Liver (tissue), 9 donors: ENCODE measurements around the gene BANK1. TPM values are rescaled to one million over a fixed set of nuclear protein-coding genes. Genes with fewer than 3 reads are reported as not detected.

ENCODE experiments used
- DNase-seq: peaks from one replicate; pipeline ENCODE4 v3.0.0-alpha.2; 2017; ENCODE audit warnings: low spot score
- H3K27ac ChIP-seq, 2 donors: one replicate each; pipeline ENCODE4 v1.7.0; 2013; ENCODE audit warnings: inconsistent platforms in 2 of 2, low read length in 2 of 2, control low read depth in 1 of 2, low read depth in 1 of 2, mild to moderate bottlenecking in 1 of 2
- H3K27me3 ChIP-seq, 4 donors: one replicate each; pipeline versions ENCODE4 v1.6.1 to v1.7.0; 2013; ENCODE audit warnings: low read length in 3 of 4, inconsistent platforms in 1 of 4, mild to moderate bottlenecking in 1 of 4, moderate library complexity in 1 of 4; ENCODE audit not compliant: control insufficient read depth in 4 of 4, insufficient read depth in 4 of 4
- H3K36me3 ChIP-seq, 4 donors: one replicate each; pipeline versions ENCODE4 v1.6.1 to v1.7.0; 2013; ENCODE audit warnings: low read length in 3 of 4, mild to moderate bottlenecking in 3 of 4, low read depth in 1 of 4, moderate library complexity in 1 of 4; ENCODE audit not compliant: control insufficient read depth in 4 of 4, insufficient read depth in 3 of 4
- H3K4me1 ChIP-seq, 4 donors: one replicate each; pipeline versions ENCODE4 v1.6.1 to v1.7.0; 2013; ENCODE audit warnings: low read length in 3 of 4, mild to moderate bottlenecking in 3 of 4, moderate library complexity in 1 of 4; ENCODE audit not compliant: control insufficient read depth in 4 of 4, insufficient read depth in 4 of 4
- H3K4me3 ChIP-seq, 3 donors: one replicate each; pipeline versions ENCODE4 v1.6.1 to v1.7.0; 2013; ENCODE audit warnings: low read length in 3 of 3, control low read depth in 1 of 3, low read depth in 1 of 3, mild to moderate bottlenecking in 1 of 3
- H3K9ac ChIP-seq, 2 donors: one replicate each; pipeline ENCODE4 v1.7.0; 2013; ENCODE audit warnings: low read length in 2 of 2, mild to moderate bottlenecking in 2 of 2, moderate library complexity in 2 of 2, control low read depth in 1 of 2, low read depth in 1 of 2
- H3K9me3 ChIP-seq, 4 donors: one replicate each; pipeline versions ENCODE4 v1.6.1 to v1.7.0; 2013; ENCODE audit warnings: low read length in 3 of 4; ENCODE audit not compliant: control insufficient read depth in 4 of 4
- EGR1 ChIP-seq, 2 donors: IDR thresholded peaks; 2 replicates each; pipeline ENCODE4 v1.6.1; 2016 to 2018; ENCODE audit warnings: antibody characterized with exemption in 2 of 2, low read depth in 2 of 2
- FOXA1 ChIP-seq: IDR thresholded peaks from 2 replicates; pipeline ENCODE4 v1.6.1; 2016; ENCODE audit warnings: antibody characterized with exemption
- FOXA2 ChIP-seq: IDR thresholded peaks from 2 replicates; pipeline ENCODE4 v1.6.1; 2016; ENCODE audit warnings: antibody characterized with exemption
- GABPA ChIP-seq, 2 donors: IDR thresholded peaks in 1 of 2; conservative IDR thresholded peaks in 1 of 2; 2 replicates each; pipeline ENCODE4 v1.6.1; 2016; ENCODE audit warnings: antibody characterized with exemption in 2 of 2, mild to moderate bottlenecking in 1 of 2, moderate library complexity in 1 of 2
- HNF4A ChIP-seq, 2 donors: conservative IDR thresholded peaks; 2 replicates each; pipeline ENCODE4 v1.6.1; 2016; ENCODE audit warnings: antibody characterized with exemption in 2 of 2, mild to moderate bottlenecking in 2 of 2
- HNF4G ChIP-seq: IDR thresholded peaks from 2 replicates; pipeline ENCODE4 v1.6.1; 2016; ENCODE audit warnings: antibody characterized with exemption
- JUND ChIP-seq, 2 donors: IDR thresholded peaks; 2 replicates each; pipeline ENCODE4 v1.6.1; 2016; ENCODE audit warnings: antibody characterized with exemption in 2 of 2
- NR2F2 ChIP-seq: IDR thresholded peaks from 2 replicates; pipeline ENCODE4 v1.6.1; 2016; ENCODE audit warnings: antibody characterized with exemption
- RAD21 ChIP-seq, 2 donors: IDR thresholded peaks; 2 replicates each; pipeline ENCODE4 v1.6.1; 2016; ENCODE audit warnings: antibody characterized with exemption in 2 of 2, mild to moderate bottlenecking in 2 of 2
- RXRA ChIP-seq, 2 donors: IDR thresholded peaks; 2 replicates each; pipeline ENCODE4 v1.6.1; 2017 to 2018; ENCODE audit warnings: antibody characterized with exemption in 2 of 2, mild to moderate bottlenecking in 1 of 2
- SP1 ChIP-seq: IDR thresholded peaks from 2 replicates; pipeline ENCODE4 v1.6.1; 2018; ENCODE audit warnings: antibody characterized with exemption, mild to moderate bottlenecking
- TAF1 ChIP-seq: conservative IDR thresholded peaks from 2 replicates; pipeline ENCODE4 v1.6.1; 2016; ENCODE audit warnings: antibody characterized with exemption, mild to moderate bottlenecking
- YY1 ChIP-seq: IDR thresholded peaks from 2 replicates; pipeline ENCODE4 v1.6.1; 2016; ENCODE audit warnings: antibody characterized with exemption, mild to moderate bottlenecking
- WGBS: extraction: QIAGEN DNeasy Blood & Tissue Kit; methylation state at CpG from one replicate; pipeline ENCODE4 v1.1.7; 2013; 5-methylcytosine and 5-hydroxymethylcytosine counted together
- polyA plus RNA-seq, 2 donors: library from polyadenylated mRNA; stranded (reverse) in 1 of 2; unstranded in 1 of 2; fragments of 200-250 nt in 1 of 2; fragments of >200 nt in 1 of 2; fragmentation: Nextera tagmentation in 1 of 2; extraction: Ambion mirVana in 1 of 2; gene quantifications; one replicate each; pipeline versions ENCODE4 v1.2.1 to v1.2.3, GENCODE V29; 2013 to 2015
- total RNA-seq, 2 donors: library from RNA; depleted of rRNA; stranded (reverse); fragments of >200 nt; gene quantifications; one replicate each; pipeline ENCODE4 v1.2.3, GENCODE V29; 2014
- TF ChIP-seq, protein P1 (sequence below): IDR thresholded peaks from 2 replicates; pipeline ENCODE4 v1.6.1; 2016; ENCODE audit warnings: antibody characterized with exemption
- TF ChIP-seq, protein P2 (sequence below): IDR thresholded peaks from 2 replicates; pipeline ENCODE4 v1.6.1; 2016; ENCODE audit warnings: antibody characterized with exemption
- TF ChIP-seq, protein P3 (sequence below): IDR thresholded peaks from 2 replicates; pipeline ENCODE4 v1.6.1; 2016; ENCODE audit warnings: antibody characterized with exemption
- TF ChIP-seq, protein P4 (sequence below): IDR thresholded peaks from 2 replicates; pipeline ENCODE4 v1.6.1; 2016; ENCODE audit warnings: antibody characterized with exemption, mild to moderate bottlenecking
- TF ChIP-seq, protein P5 (sequence below): fragments of 150-350 bp; IDR thresholded peaks from 2 replicates; pipeline ENCODE4 v1.5.1; 2017; ENCODE audit warnings: improper control_type of control experiment, low read depth, low read length; ENCODE audit not compliant: missing input control
- donor health status: healthy.
- donor health status: healthy.
- donor health status: healthy.
- donor health status: healthy.
- donor health status: healthy.

Gene BANK1
- total and polyA plus RNA-seq, 4 donors: 0.06 to 1.7 (median 0.35) TPM

DNA sequence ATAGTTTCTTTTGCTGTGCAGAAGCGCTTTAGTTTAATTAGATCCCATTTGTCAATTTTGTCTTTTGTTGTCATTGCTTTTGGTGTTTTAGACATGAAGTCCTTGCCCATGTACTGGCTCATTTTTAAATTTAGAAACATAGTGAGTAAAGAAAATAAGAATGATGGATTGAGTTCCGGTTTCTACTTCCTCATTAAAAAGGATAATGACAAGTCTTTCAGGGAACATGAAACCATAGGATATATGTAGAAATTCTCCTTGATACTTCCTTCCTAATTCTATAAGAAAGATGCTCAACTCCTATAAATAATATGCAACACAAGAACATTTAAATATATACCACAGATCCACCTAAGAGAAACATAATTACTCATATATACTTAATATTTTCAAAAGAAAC is 240.9 kb downstream of the BANK1 start:
- no peaks in the 10 kb centered on the region for H3K9me3 ChIP-seq
- H3K27me3 ChIP-seq: no peaks in the 10 kb centered on the region
- no peak overlapping the region for H3K4me3 ChIP-seq
- no peaks in the 10 kb centered on the region for H3K4me1 ChIP-seq
- 87% methylated on average over 2 of the region's 2 CpGs for WGBS
- no peak overlapping the region for H3K27ac ChIP-seq
- no peak for DNase-seq
- TF ChIP-seq HNF4G (no peak), FOXA2 (no peak), YY1 (no peak), HNF4A (conservative IDR thresholded peaks at IDR 0.05) (no peak), FOXA1 (no peak), GABPA (IDR thresholded peaks at IDR 0.05 in 1 of 2, conservative IDR thresholded peaks at IDR 0.05 in 1 of 2) (no peak), RXRA (IDR thresholded peaks at IDR 0.05) (no peak), SP1 (no peak), JUND (IDR thresholded peaks at IDR 0.05) (no peak), TAF1 (no peak), RAD21 (IDR thresholded peaks at IDR 0.05) (no peak), NR2F2 (no peak), EGR1 (IDR thresholded peaks at IDR 0.05; ENCODE audit: low read depth in 2 of 2) (no peak)
- TF ChIP-seq, protein P1, sequence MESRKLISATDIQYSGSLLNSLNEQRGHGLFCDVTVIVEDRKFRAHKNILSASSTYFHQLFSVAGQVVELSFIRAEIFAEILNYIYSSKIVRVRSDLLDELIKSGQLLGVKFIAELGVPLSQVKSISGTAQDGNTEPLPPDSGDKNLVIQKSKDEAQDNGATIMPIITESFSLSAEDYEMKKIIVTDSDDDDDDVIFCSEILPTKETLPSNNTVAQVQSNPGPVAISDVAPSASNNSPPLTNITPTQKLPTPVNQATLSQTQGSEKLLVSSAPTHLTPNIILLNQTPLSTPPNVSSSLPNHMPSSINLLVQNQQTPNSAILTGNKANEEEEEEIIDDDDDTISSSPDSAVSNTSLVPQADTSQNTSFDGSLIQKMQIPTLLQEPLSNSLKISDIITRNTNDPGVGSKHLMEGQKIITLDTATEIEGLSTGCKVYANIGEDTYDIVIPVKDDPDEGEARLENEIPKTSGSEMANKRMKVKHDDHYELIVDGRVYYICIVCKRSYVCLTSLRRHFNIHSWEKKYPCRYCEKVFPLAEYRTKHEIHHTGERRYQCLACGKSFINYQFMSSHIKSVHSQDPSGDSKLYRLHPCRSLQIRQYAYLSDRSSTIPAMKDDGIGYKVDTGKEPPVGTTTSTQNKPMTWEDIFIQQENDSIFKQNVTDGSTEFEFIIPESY: no peak
- TF ChIP-seq, protein P2, sequence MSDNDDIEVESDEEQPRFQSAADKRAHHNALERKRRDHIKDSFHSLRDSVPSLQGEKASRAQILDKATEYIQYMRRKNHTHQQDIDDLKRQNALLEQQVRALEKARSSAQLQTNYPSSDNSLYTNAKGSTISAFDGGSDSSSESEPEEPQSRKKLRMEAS: no peak
- TF ChIP-seq, protein P3, sequence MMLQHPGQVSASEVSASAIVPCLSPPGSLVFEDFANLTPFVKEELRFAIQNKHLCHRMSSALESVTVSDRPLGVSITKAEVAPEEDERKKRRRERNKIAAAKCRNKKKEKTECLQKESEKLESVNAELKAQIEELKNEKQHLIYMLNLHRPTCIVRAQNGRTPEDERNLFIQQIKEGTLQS: no peak
- TF ChIP-seq, protein P4, sequence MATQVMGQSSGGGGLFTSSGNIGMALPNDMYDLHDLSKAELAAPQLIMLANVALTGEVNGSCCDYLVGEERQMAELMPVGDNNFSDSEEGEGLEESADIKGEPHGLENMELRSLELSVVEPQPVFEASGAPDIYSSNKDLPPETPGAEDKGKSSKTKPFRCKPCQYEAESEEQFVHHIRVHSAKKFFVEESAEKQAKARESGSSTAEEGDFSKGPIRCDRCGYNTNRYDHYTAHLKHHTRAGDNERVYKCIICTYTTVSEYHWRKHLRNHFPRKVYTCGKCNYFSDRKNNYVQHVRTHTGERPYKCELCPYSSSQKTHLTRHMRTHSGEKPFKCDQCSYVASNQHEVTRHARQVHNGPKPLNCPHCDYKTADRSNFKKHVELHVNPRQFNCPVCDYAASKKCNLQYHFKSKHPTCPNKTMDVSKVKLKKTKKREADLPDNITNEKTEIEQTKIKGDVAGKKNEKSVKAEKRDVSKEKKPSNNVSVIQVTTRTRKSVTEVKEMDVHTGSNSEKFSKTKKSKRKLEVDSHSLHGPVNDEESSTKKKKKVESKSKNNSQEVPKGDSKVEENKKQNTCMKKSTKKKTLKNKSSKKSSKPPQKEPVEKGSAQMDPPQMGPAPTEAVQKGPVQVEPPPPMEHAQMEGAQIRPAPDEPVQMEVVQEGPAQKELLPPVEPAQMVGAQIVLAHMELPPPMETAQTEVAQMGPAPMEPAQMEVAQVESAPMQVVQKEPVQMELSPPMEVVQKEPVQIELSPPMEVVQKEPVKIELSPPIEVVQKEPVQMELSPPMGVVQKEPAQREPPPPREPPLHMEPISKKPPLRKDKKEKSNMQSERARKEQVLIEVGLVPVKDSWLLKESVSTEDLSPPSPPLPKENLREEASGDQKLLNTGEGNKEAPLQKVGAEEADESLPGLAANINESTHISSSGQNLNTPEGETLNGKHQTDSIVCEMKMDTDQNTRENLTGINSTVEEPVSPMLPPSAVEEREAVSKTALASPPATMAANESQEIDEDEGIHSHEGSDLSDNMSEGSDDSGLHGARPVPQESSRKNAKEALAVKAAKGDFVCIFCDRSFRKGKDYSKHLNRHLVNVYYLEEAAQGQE: no peak
- TF ChIP-seq, protein P5, sequence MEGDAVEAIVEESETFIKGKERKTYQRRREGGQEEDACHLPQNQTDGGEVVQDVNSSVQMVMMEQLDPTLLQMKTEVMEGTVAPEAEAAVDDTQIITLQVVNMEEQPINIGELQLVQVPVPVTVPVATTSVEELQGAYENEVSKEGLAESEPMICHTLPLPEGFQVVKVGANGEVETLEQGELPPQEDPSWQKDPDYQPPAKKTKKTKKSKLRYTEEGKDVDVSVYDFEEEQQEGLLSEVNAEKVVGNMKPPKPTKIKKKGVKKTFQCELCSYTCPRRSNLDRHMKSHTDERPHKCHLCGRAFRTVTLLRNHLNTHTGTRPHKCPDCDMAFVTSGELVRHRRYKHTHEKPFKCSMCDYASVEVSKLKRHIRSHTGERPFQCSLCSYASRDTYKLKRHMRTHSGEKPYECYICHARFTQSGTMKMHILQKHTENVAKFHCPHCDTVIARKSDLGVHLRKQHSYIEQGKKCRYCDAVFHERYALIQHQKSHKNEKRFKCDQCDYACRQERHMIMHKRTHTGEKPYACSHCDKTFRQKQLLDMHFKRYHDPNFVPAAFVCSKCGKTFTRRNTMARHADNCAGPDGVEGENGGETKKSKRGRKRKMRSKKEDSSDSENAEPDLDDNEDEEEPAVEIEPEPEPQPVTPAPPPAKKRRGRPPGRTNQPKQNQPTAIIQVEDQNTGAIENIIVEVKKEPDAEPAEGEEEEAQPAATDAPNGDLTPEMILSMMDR: no peak
- H3K9ac ChIP-seq: no peak overlapping the region
- no peaks in the 10 kb centered on the region for H3K36me3 ChIP-seq
